Neutrophil (primary cell): ENCODE results near the gene SCML1.

Source experiments
- H3K27ac ChIP-seq: fragments of 200-600 bp; sonication (generic); 2 replicates; pipeline ENCODE4 v1.5.1; 2016; ENCODE audit warnings: mild to moderate bottlenecking, moderate library complexity
- H3K27me3 ChIP-seq: fragments of 200-600 bp; sonication (generic); 2 replicates; pipeline ENCODE4 v1.6.0; 2016; ENCODE audit warnings: mild to moderate bottlenecking
- H3K36me3 ChIP-seq: fragments of 200-600 bp; sonication (generic); 2 replicates; pipeline ENCODE4 v1.5.1; 2017
- H3K4me1 ChIP-seq, 2 experiments: fragments of 200-600 bp in 1 of 2; sonication (generic) in 1 of 2; 1 replicate in 1 of 2; 2 replicates in 1 of 2; pipeline versions ENCODE4 v1.5.1 to v1.6.1; 2013 to 2016; ENCODE audit warnings: low read depth in 1 of 2, low read length in 1 of 2, mild to moderate bottlenecking in 1 of 2, moderate library complexity in 1 of 2; ENCODE audit not compliant: control insufficient read depth in 1 of 2, insufficient read depth in 1 of 2
- H3K4me3 ChIP-seq, 2 experiments: fragments of 200-600 bp in 1 of 2; sonication (generic) in 1 of 2; 1 replicate in 1 of 2; 2 replicates in 1 of 2; pipeline ENCODE4 v1.5.1; 2013 to 2016; ENCODE audit warnings: low read depth in 1 of 2, low read length in 1 of 2, mild to moderate bottlenecking in 1 of 2, moderate library complexity in 1 of 2
- H3K9me3 ChIP-seq: fragments of 200-600 bp; sonication (generic); 2 replicates; pipeline ENCODE4 v1.5.1; 2016
- CTCF ChIP-seq: fragments of 200-600 bp; sonication (generic); IDR thresholded peaks from 2 replicates; pipeline ENCODE4 v1.5.1; 2016; ENCODE audit warnings: antibody characterized with exemption

The SCML1 gene

GRCh38 chrX:17768997-17769396 is 31.7 kb downstream of the SCML1 start:
- no peak overlapping the region for H3K4me3 ChIP-seq
- H3K4me1 ChIP-seq: no peaks in the 10 kb centered on the region
- no peaks in the 10 kb centered on the region for H3K36me3 ChIP-seq
- no peak for TF ChIP-seq CTCF
- H3K9me3 ChIP-seq: no peaks in the 10 kb centered on the region
- no peak overlapping the region for H3K27ac ChIP-seq
- peaks cover 28% of the 10 kb centered on the region for H3K27me3 ChIP-seq

- no peak overlapping the region for H3K27ac ChIP-seq
- H3K27me3 ChIP-seq: peaks cover 29% of the 10 kb centered on the region
- no peak for TF ChIP-seq CTCF
- no peak overlapping the region for H3K4me3 ChIP-seq
- no peaks in the 10 kb centered on the region for H3K36me3 ChIP-seq
- no peaks in the 10 kb centered on the region for H3K4me1 ChIP-seq
- H3K9me3 ChIP-seq: no peaks in the 10 kb centered on the region
These were observed 32.5 kb downstream of the SCML1 start for GRCh38 chrX:17769701-17770269.

GRCh38 chrX:17773221-17773876 is 36.1 kb downstream of the SCML1 start:
- no peak overlapping the region for H3K4me3 ChIP-seq
- H3K36me3 ChIP-seq: no peaks in the 10 kb centered on the region
- no peak overlapping the region for H3K27ac ChIP-seq
- peaks cover 4% of the 10 kb centered on the region in 2 experiments for H3K4me1 ChIP-seq
- peaks cover 29% of the 10 kb centered on the region for H3K27me3 ChIP-seq
- no peak for TF ChIP-seq CTCF
- no peaks in the 10 kb centered on the region for H3K9me3 ChIP-seq

GRCh38 chrX:17774053-17774452 is 36.8 kb downstream of the SCML1 start:
- Histone ChIP-seq H3K9me3 (no peaks in the 10 kb centered on the region), H3K4me1 (peaks cover 10 to 11% of the 10 kb centered on the region in 2 experiments), H3K4me3 (no peak overlapping the region), H3K27ac (no peak overlapping the region), H3K27me3 (peaks cover 29% of the 10 kb centered on the region), H3K36me3 (no peaks in the 10 kb centered on the region)
- no peak for TF ChIP-seq CTCF

GRCh38 chrX:17778997-17779396 is 41.7 kb downstream of the SCML1 start:
- no peaks in the 10 kb centered on the region for H3K36me3 ChIP-seq

More at GRCh38 chrX:17778997-17779396, 41.7 kb downstream of the SCML1 start:
- H3K9me3 ChIP-seq: no peaks in the 10 kb centered on the region
- H3K27ac ChIP-seq: no peak overlapping the region
- H3K4me3 ChIP-seq: no peak overlapping the region
- H3K4me1 ChIP-seq: peaks cover 17 to 18% of the 10 kb centered on the region in 2 experiments
- TF ChIP-seq CTCF: no peak
- peaks cover 1% of the 10 kb centered on the region for H3K27me3 ChIP-seq
